Lung microvascular endothelial cell (primary cell): ENCODE results near the gene MADCAM1. TPM values are rescaled to one million over a fixed set of nuclear protein-coding genes. Genes with fewer than 3 reads are reported as not detected.
"Not testable (repeated sequence)": the region's sequence is repeated elsewhere in the genome, so short reads cannot be mapped to it uniquely, and the experiment has no call there.

Source experiments
- DNase-seq, 2 donors: peaks; one replicate each; pipeline versions ENCODE4 v3.0.0 to v3.0.0-alpha.2; 2010; ENCODE audit warnings: low read depth in 2 of 2
- total RNA-seq: library from RNA; depleted of rRNA; stranded (reverse); fragments of >200 nt; gene quantifications from 2 replicates; pipeline ENCODE4 v1.2.1, GENCODE V29; 2014

The MADCAM1 gene
- total RNA-seq, 1 donor from 2014 or later, result under 0.01 TPM

DNA sequence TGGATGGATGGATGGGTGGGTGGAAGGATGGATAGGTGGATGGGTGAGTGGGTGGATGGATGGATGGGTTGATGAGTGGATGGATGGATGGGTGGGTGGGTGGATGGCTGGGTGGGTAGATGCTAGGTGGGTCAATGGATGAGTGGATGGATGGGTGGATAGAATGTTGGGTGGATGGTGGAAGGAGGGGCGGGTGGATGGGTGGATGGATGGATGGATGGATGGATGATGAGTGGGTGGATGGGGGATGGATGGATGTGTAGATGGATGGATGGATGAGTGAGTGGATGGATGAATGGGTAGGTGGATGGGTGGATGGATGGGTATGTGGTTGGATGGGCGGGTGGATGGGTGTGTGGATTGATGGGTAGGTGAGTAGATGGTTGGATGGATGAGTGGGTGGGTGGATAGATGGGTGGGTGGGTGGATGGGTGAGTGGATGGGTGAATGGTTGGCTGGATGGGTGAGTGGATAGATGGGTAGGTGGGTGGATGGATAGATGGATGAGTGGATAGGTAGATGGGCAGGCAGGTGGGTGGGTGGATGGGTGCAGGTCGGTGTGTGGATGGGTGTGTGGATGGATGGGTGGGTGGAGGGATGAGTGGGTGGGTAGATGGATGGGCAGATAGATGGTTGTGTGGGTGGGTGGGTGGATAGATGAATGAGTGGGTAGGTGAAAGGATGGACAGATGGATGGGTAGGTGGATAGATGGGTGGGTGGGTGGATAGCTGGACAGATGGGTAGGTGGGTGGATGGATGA lies 31.1 kb upstream of the MADCAM1 start:
- no peak for DNase-seq

- DNase-seq, result no peak
Measured at GRCh38 chr19:467554-467953, 28.7 kb upstream of the MADCAM1 start.

DNA sequence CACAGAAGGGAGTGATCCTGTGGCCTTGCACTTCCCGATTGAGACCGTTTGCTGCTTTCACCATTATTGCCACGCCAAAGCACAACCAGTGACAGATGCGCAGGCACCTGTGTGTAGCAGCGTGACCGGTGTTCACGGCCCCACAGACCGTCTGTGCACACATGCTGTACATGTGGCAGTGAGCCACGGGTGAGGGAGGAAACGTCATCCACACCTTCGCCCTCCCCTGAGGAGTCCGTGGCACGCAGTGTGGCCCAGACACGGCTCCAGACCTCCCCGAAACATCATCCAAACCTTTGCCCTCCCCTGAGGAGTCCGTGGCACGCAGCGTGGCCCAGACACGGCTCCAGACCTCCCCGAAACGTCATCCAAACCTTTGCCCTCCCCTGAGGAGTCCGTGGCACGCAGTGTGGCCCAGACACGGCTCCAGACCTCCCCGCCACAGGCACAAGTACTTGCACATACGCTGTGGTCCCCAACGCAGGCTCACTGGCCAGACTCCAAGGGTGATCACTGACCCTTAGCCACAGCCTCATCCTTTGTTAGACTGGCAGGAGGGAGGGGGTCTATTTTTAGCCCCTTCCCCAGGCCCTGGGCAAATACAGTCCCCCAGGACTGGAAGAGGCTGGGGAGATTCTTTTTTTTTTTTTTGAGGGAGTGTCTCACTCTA lies 27.6 kb upstream of the MADCAM1 start:
- no peak for DNase-seq

GRCh38 chr19:469833-470232 lies 26.5 kb upstream of the MADCAM1 start:
- no peak for DNase-seq

- no peak for DNase-seq
Measured at GRCh38 chr19:470701-471100, 25.6 kb upstream of the MADCAM1 start.

DNA sequence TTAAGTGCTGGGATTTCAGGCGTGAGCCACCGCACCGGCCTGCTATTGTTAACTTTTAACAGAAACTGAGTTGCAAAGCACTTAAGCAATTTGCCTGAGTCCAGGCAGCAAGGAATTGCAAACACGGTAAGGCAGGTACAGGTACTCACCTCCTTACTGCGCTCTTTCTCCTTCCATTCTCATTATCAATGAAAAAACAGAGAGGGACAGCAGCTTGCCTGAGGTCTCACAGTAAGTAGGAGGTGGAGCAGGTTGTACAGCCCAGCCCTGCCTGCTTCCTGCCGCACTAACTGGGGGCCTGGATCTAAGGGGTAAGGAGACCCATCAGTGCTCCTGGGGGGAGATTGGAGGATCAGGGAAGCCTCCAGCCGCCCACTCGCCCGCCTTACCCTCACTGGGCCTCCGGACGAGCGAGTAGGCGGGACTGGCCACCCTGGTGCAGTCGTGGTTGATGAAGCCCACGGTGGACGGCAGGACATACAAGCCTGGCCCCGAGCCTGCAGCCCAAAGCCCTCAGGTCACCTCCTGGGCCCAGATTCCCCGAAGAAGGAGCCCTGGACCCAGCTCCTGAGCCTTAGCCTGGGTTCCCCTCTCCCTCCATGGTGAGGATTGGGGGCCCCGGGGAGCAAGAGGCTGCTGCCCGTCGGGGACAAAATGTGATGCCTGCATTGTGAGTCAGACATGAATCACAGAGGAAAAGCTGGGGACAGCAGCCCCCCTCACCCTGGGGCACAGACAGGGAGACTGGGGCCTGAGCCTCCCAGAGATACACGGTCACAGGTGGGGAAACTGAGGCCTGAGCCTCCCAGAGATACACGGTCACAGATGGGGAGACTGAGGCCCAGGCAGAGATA lies 24.1 kb upstream of the MADCAM1 start:
- no peak for DNase-seq

DNA sequence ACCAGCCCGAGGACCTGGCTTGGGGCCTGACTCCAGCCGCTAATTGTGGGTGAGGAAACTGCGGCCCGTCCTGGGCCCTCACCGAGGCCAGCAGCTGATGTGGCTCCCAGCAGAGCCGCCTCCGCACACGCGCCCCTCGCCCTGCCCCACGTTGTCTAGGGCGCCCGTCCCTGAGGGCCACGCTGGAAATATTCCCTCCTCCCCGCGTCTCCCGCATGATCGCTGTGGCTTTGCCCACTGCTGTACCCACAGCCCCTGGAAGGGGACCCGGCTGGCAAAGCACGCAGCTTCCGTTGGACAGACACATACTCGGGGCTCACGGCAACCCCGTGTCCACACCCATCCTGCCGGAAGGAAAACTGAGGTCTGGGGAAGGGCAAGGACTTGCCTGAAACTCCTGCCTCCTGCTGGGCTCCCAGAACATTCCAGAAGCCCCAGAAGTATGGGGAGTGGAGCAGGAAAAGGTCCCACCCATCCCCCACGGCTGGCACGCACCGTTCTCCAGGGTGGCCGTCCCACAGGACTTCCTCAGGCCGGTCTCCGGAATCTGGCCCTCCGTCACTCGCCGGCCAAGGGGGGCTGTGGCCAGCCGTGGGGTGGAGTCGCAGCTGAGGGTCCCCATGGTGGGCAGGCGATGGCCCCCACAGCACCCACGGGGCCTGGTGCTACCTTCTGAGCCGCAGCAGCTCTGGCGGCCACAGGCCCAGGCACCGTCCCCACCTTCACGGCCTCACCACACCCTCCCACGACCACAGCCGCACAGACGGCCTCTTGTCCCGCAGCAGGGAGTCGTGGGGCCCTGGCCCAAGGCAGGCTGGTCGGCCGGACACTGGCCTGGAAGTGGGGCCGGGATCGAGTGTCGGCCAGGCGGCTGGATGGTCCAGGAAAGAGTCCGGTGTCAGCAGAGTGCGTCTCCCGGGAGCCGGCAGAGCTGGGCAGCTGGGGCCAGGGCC lies 21.9 kb upstream of the MADCAM1 start:
- DNase-seq, result peak; percentile 18 to 46

DNA sequence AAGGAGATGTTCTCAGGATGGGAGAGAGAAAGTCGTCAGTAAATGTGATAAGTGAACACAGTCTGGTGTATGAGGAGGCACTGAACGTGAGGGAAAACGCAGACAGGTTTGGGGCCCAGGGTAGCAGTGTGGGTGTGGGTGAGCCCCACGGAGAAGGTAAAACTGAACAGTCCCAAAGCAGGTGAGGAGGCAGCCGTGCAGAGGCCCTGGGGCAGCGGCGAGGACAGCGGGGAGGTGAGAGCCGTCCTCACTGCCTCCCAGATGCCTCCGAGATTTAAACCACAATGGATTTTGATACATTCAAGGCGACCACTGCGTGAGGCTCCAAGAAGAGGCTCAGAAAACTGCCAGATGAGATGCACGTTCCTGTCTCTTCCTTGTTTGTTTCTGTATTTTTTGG lies 20.9 kb upstream of the MADCAM1 start:
- no peak for DNase-seq

- DNase-seq, result no peak
Measured at GRCh38 chr19:478236-478903, 17.9 kb upstream of the MADCAM1 start.

DNA sequence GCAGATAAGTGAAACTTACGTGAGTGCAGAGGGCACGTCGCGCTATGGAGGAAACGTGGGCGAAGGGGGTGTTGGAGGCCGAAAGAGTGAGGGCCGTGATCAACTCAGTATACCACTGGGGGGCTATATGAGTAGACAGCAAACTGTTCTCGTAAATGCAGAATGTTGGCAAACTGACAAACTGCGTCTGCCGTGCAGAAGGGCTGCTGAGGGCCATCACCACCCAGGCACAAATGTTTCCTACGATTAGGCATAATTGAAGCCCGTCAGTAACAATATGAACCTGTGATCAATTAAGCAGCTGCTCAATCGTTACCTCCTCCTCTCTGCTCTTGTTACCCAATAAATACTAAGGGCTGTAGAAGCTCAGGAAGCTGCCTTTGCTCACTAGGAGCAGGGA lies 17.3 kb upstream of the MADCAM1 start:
- no peak for DNase-seq

DNA sequence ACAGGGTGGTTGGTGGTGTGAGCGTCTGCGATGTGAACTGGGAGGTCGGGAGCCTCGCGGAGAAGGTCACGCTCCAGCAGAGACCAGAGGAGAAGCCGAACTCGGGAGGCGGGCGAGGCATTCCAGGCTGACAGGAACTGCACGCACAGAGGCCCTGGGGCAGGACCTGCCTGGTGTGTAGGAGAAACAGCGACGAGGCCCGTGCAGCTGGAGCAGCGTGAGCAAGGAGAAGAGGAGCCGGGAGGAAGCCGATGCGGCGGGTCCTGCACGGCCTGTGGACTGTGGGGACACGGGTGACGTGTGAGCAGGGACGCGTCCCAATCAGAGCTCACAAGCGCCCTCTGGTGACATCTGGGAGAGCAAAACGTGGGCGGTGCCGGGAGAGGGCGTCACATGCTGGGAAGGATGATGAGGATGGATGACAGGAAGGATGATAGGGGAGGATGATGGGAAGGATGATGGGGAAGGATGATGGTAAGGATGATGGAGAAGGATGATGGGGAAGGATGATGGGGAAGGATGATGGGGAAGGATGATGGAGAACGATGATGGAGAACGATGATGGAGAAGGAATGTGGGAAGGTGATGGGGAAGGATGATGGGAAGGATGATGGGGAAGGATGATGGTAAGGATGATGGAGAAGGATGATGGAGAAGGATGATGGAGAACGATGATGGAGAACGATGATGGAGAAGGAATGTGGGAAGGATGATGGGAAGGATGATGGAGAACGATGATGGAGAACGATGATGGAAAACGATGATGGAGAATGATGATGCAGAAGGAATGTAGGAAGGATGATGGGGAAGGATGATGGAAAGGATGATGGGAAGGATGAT lies 16.1 kb upstream of the MADCAM1 start:
- peak; percentile 66 to 86 for DNase-seq

GRCh38 chr19:481100-481499 lies 15.2 kb upstream of the MADCAM1 start:
- DNase-seq, result not testable (repeated sequence)

DNA sequence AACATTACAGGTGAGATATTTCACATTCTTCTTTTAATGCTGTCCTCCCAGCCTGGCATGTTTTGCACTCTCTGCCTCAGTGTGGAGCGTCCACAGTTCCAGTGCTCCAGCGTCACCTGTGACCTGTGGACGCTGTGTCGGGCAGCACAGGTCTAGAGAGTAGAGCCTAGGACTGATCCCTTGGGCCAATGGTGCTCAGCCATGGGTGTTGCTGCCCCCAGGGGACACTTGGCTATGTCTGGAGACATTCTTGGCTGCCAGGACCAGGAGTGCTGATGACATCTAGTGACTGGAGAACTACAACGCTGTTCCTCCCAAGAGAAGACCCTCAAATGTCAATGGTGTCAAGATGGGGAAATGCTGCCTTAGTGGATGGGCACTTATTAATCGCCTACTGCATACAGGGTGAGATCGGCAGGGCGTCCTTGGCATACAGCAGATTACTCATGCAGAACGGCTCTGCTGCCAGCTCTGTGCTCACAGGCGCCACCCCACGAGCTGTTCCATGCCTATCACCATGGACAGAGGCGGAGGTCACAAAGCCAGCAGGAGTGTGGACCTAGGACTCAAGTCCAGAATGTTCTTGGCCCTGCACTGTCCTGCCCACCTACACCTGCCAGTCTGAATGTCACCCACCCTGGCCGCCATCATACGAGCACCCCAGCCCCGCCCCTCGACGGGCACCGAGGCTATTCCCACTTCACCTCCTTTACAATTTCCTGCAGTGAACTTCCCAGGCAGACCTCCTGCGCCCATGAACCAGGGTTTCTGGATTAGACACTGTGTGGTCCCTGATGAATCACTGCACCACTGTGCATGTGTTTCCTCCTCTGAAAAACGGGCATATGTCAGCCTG lies 13.9 kb upstream of the MADCAM1 start:
- peak in 1 of 2 donors; percentile 43 for DNase-seq

GRCh38 chr19:483332-484072 lies 12.8 kb upstream of the MADCAM1 start:
- no peak for DNase-seq

- no peak for DNase-seq
Measured at GRCh38 chr19:484494-484893, 11.8 kb upstream of the MADCAM1 start.

GRCh38 chr19:485077-485476 lies 11.2 kb upstream of the MADCAM1 start:
- no peak for DNase-seq

GRCh38 chr19:485583-486236 lies 10.6 kb upstream of the MADCAM1 start:
- DNase-seq, result peak in 1 of 2 donors; percentile 35
